Measurements from ENCODE around the gene SNPH. TPM values are rescaled to one million over a fixed set of nuclear protein-coding genes. Genes with fewer than 3 reads are reported as not detected.

Gene SNPH
- total RNA-seq = 12.7 and 13.6 TPM in 2 replicates

GRCh38 chr20:1266167-1266973 lies at the start of gene SNPH:
Gene SNPH (plus strand): TSS chr20:1266294. CDS start chr20:1296240, 29,946 bp downstream.

GRCh38 chr20:1225783-1226654 lies 40.1 kb upstream of the SNPH start, which contains the start of gene RAD21L1:
Gene RAD21L1 (plus strand): TSS chr20:1226044. CDS start chr20:1228454, 2,410 bp downstream.

GRCh38 chr20:1328680-1329330 lies 62.7 kb downstream of the SNPH start, which contains the start of gene SDCBP2:
Gene SDCBP2 (minus strand): TSS chr20:1329139. CDS start chr20:1320416, 8,723 bp downstream.

Other genes with a start within 250 kb of the SNPH start
- gene PSMF1, start 147.7 kb upstream of the SNPH start, total RNA-seq = 17.2 and 26.5 TPM in 2 replicates
- under 0.01 TPM in 1 of 2 replicates, not detected in the other for gene TMEM74B, start 81.3 kb upstream of the SNPH start, total RNA-seq
- gene C20orf202, start 62.8 kb upstream of the SNPH start, total RNA-seq = not detected in 2 replicates
- gene RAD21L1, start 40.2 kb upstream of the SNPH start, total RNA-seq = 0.19 TPM in 1 of 2 replicates, not detected in the other
- 2.3 TPM in 2 replicates for gene SDCBP2, start 62.8 kb downstream of the SNPH start, total RNA-seq
- gene FKBP1A, start 126.8 kb downstream of the SNPH start, total RNA-seq = 154 and 176 TPM in 2 replicates
- 22.0 and 39.3 TPM in 2 replicates for gene NSFL1C, start 200.6 kb downstream of the SNPH start, total RNA-seq
- gene SIRPB2, start 225.1 kb downstream of the SNPH start, total RNA-seq = not detected in 2 replicates